CD14-positive monocyte (primary cell): Measurements from ENCODE around the gene CAVIN3. TPM values are rescaled to one million over a fixed set of nuclear protein-coding genes. Genes with fewer than 3 reads are reported as not detected.

Experiments
- DNase-seq, 3 donors: peaks; one replicate each; pipeline ENCODE4 v3.0.0-alpha.2; 2011 to 2022
- H2AFZ ChIP-seq: 2 replicates; pipeline ENCODE4 v1.6.0; 2012; ENCODE audit warnings: mild to moderate bottlenecking, low read depth, low read length, inconsistent platforms; ENCODE audit not compliant: insufficient read depth, poor library complexity, severe bottlenecking
- H3K27ac ChIP-seq, 2 donors: 1 replicate in 1 of 2; 2 replicates in 1 of 2; pipeline ENCODE4 v1.5.1; 2012 to 2013; ENCODE audit warnings: low read length in 2 of 2, control low read depth in 1 of 2, inconsistent platforms in 1 of 2, low read depth in 1 of 2, mild to moderate bottlenecking in 1 of 2
- H3K27me3 ChIP-seq, 2 donors: one replicate each; pipeline versions ENCODE4 v1.6.0 to v1.6.1; 2011 to 2013; ENCODE audit warnings: low read length in 2 of 2; ENCODE audit not compliant: control insufficient read depth in 2 of 2, insufficient read depth in 2 of 2
- H3K36me3 ChIP-seq, 2 donors: replicated peaks in 1 of 2; 1 replicate in 1 of 2; 2 replicates in 1 of 2; pipeline versions ENCODE4 v1.5.1 to v1.6.1; 2012 to 2013; ENCODE audit warnings: low read length in 2 of 2, control low read depth in 1 of 2, inconsistent platforms in 1 of 2, mild to moderate bottlenecking in 1 of 2; ENCODE audit not compliant: insufficient read depth in 2 of 2, control insufficient read depth in 1 of 2
- H3K4me1 ChIP-seq, 2 donors: 1 replicate in 1 of 2; 2 replicates in 1 of 2; pipeline versions ENCODE4 v1.5.1 to v1.6.1; 2012 to 2013; ENCODE audit warnings: low read length in 2 of 2, control low read depth in 1 of 2, inconsistent platforms in 1 of 2, mild to moderate bottlenecking in 1 of 2, moderate library complexity in 1 of 2; ENCODE audit not compliant: insufficient read depth in 2 of 2, control insufficient read depth in 1 of 2
- H3K4me2 ChIP-seq: replicated peaks from 2 replicates; pipeline ENCODE3; 2012; ENCODE audit warnings: low read length, moderate library complexity, mild to moderate bottlenecking; ENCODE audit not compliant: poor library complexity, severe bottlenecking; ENCODE audit errors: extremely low read depth
- H3K4me3 ChIP-seq, 3 experiments: fragments of 200-600 bp in 1 of 3; sonication (generic) in 1 of 3; replicated peaks in 1 of 3; 1 replicate in 2 of 3; 2 replicates in 1 of 3; pipeline ENCODE4 v1.5.1; 2011 to 2013; ENCODE audit warnings: low read length in 3 of 3, mild to moderate bottlenecking in 3 of 3, control low read depth in 2 of 3, low read depth in 2 of 3, inconsistent platforms in 1 of 3, moderate library complexity in 1 of 3
- H3K79me2 ChIP-seq: 2 replicates; pipeline ENCODE4 v1.6.0; 2012; ENCODE audit warnings: mild to moderate bottlenecking, control low read depth, inconsistent platforms, low read length, moderate library complexity; ENCODE audit not compliant: insufficient read depth
- H3K9ac ChIP-seq: 2 replicates; pipeline ENCODE4 v1.6.0; 2017; ENCODE audit warnings: low read length, mild to moderate bottlenecking; ENCODE audit not compliant: insufficient read depth, poor library complexity, severe bottlenecking
- H3K9me3 ChIP-seq, 2 donors: replicated peaks in 1 of 2; 1 replicate in 1 of 2; 2 replicates in 1 of 2; pipeline versions ENCODE4 v1.5.1 to v1.6.1; 2012 to 2013; ENCODE audit warnings: low read length in 2 of 2, control low read depth in 1 of 2; ENCODE audit not compliant: control insufficient read depth in 1 of 2, insufficient read depth in 1 of 2
- H4K20me1 ChIP-seq: 2 replicates; pipeline ENCODE4 v1.6.0; 2012; ENCODE audit warnings: mild to moderate bottlenecking, low read length, control low read depth, moderate library complexity; ENCODE audit not compliant: insufficient read depth
- H3K27ac Mint-ChIP-seq, 7 donors: one replicate each; pipeline ENCODE4 v1.8.0; 2020; ENCODE audit warnings: mild to moderate bottlenecking in 7 of 7, mixed read lengths in 7 of 7, moderate library complexity in 6 of 7, inconsistent platforms in 2 of 7
- H3K27me3 Mint-ChIP-seq, 3 donors: one replicate each; pipeline ENCODE4 v1.8.0; 2021 to 2022; ENCODE audit warnings: low read depth in 3 of 3, mild to moderate bottlenecking in 3 of 3, mixed read lengths in 3 of 3, moderate library complexity in 3 of 3, inconsistent platforms in 1 of 3
- H3K36me3 Mint-ChIP-seq, 2 donors: one replicate each; pipeline ENCODE4 v1.8.0; 2020; ENCODE audit warnings: mixed read lengths in 2 of 2, inconsistent platforms in 1 of 2, mild to moderate bottlenecking in 1 of 2
- H3K4me1 Mint-ChIP-seq: one replicate; pipeline ENCODE4 v1.8.0; 2020; ENCODE audit warnings: mild to moderate bottlenecking, mixed read lengths
- H3K4me3 Mint-ChIP-seq, 2 donors: one replicate each; pipeline ENCODE4 v1.8.0; 2020; ENCODE audit warnings: mild to moderate bottlenecking in 2 of 2, mixed read lengths in 2 of 2, moderate library complexity in 1 of 2
- H3K9me3 Mint-ChIP-seq, 7 donors: one replicate each; pipeline ENCODE4 v1.8.0; 2020 to 2022; ENCODE audit warnings: mixed read lengths in 7 of 7, mild to moderate bottlenecking in 6 of 7, moderate library complexity in 6 of 7, inconsistent platforms in 2 of 7
- WGBS: methylation state at CpG from one replicate; pipeline ENCODE4 v1.1.5; 2013; ENCODE audit warnings: missing lambda C conversion rate; ENCODE audit not compliant: insufficient coverage; 5-methylcytosine and 5-hydroxymethylcytosine counted together
- intact Hi-C, 2 donors: fragments of 100-400 bp; cut with micrococcal nuclease; formaldehyde crosslinking; loops; one replicate each; pipeline versions ENCODE4 v1.15.0 to v1.15.1; 2023
- polyA plus RNA-seq, 3 donors: library from polyadenylated mRNA; depleted of rRNA in 1 of 3; unstranded in 2 of 3; stranded (reverse) in 1 of 3; fragments of 300-500 nt in 2 of 3; fragments of >200 nt in 1 of 3; fragmentation: Illumina TruSeq in 2 of 3; gene quantifications; 1 replicate in 2 of 3; 2 replicates in 1 of 3; pipeline ENCODE4 v1.2.3, GENCODE V29; 2012 to 2021
- TF ChIP-seq, protein P1 (sequence below): fragments of 200-600 bp; IDR thresholded peaks from one replicate; pipeline ENCODE4 v1.8.0; 2022; ENCODE audit warnings: antibody characterized with exemption, mild to moderate bottlenecking

Gene CAVIN3
- polyA plus RNA-seq, 3 donors, result 3.1 to 13.6 (median 11.2) TPM

DNA sequence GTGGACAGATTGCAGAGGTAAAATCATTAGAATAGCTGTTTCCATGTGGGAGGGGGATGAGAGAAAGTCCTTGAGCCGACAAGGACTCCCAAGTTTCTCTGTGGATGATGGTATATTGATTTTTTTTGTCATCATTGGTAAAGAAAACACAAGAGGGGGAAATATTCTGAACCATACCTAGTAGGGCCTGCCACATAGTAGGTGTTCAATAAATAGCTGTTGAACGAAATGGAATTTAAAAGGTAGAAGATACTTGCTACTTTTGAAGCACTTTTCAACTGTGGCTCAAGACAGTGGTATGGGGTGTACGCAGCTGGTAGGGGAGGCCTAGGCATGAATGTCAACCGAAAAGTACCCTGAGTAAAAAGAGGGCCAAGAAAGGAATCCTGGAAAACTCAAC is 2.1 kb downstream of the CAVIN3 start:
- intact Hi-C loops, result loop anchor here (5.0 kb wide), 1 partner anchor 296 kb away; no protein-coding TSS in a partner anchor
- peaks cover 3 to 7% of the 10 kb centered on the region in 2 donors for H3K36me3 Mint-ChIP-seq
- Histone ChIP-seq H3K9ac (no peak overlapping the region), H3K9me3 (no peaks in the 10 kb centered on the region), H3K4me3 (no peak overlapping the region), H3K27me3 (peaks cover 17 to 64% of the 10 kb centered on the region in 2 donors), H2AFZ (no peak overlapping the region), H4K20me1 (no peaks in the 10 kb centered on the region), H3K27ac (no peak overlapping the region), H3K4me1 (peaks cover 23 to 37% of the 10 kb centered on the region in 2 donors), H3K36me3 (no peaks in the 10 kb centered on the region), H3K79me2 (no peaks in the 10 kb centered on the region), H3K4me2 (no peak overlapping the region)
- WGBS, result 90% methylated on average over 2 of the region's 4 CpGs
- H3K9me3 Mint-ChIP-seq, result peaks cover 0 to 4% (median 0%) of the 10 kb centered on the region in 7 donors
- no peak for DNase-seq
- peaks cover 43 to 67% (median 48%) of the 10 kb centered on the region in 3 donors for H3K27me3 Mint-ChIP-seq
- peak overlapping the region in 1 of 2 donors; percentile 83 for H3K4me3 Mint-ChIP-seq
- H3K4me1 Mint-ChIP-seq, result peaks cover 37% of the 10 kb centered on the region
- H3K27ac Mint-ChIP-seq, result peak overlapping the region in 1 of 7 donors; percentile 28
- TF ChIP-seq, protein P1, sequence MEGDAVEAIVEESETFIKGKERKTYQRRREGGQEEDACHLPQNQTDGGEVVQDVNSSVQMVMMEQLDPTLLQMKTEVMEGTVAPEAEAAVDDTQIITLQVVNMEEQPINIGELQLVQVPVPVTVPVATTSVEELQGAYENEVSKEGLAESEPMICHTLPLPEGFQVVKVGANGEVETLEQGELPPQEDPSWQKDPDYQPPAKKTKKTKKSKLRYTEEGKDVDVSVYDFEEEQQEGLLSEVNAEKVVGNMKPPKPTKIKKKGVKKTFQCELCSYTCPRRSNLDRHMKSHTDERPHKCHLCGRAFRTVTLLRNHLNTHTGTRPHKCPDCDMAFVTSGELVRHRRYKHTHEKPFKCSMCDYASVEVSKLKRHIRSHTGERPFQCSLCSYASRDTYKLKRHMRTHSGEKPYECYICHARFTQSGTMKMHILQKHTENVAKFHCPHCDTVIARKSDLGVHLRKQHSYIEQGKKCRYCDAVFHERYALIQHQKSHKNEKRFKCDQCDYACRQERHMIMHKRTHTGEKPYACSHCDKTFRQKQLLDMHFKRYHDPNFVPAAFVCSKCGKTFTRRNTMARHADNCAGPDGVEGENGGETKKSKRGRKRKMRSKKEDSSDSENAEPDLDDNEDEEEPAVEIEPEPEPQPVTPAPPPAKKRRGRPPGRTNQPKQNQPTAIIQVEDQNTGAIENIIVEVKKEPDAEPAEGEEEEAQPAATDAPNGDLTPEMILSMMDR, result no peak

DNA sequence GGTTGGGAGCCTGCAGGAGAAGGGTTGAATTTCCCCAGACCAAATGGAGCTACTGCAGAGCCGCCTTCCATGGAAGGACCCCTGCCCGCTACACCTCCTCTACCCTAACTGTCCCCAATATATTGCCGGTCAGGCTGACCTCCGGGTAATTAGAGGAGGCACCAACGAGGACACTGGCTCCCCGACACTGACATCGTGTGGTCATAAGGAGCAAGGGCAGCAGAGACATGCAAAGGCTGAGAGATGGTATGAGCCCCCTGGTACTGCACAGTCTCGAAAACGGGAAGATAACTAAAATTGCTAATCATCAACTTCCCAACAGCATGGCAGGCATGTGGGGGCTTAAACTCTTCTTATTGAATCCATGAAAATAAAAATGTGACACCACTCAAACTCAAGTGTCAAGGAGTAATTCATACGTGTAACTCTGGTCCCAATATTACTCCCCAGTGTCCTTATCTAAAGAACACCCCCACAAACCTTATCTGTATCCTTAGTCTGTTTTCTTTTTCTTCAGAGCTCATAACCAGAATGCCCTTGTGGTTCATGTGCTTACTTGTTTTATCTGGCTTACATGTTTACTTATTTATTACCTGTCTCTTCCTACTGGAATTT is 4.4 kb downstream of the CAVIN3 start:
- peaks cover 19 to 62% of the 10 kb centered on the region in 2 donors for H3K27me3 ChIP-seq
- no peak overlapping the region for H3K4me3 ChIP-seq
- H3K27ac Mint-ChIP-seq, result no peak overlapping the region
- H3K27me3 Mint-ChIP-seq, result peaks cover 40 to 65% (median 47%) of the 10 kb centered on the region in 3 donors
- intact Hi-C loops, result loop anchor here (5.0 kb wide), 1 partner anchor 294 kb away; no protein-coding TSS in a partner anchor
- TF ChIP-seq, protein P1, result peak; percentile 86
- no peak overlapping the region for H3K27ac ChIP-seq
- peaks cover 0 to 2% (median 0%) of the 10 kb centered on the region in 7 donors for H3K9me3 Mint-ChIP-seq
- H3K36me3 ChIP-seq, result no peaks in the 10 kb centered on the region
- WGBS, result 0% methylated on average over 4 of the region's 10 CpGs
- H3K4me3 Mint-ChIP-seq, result no peak overlapping the region
- no peak overlapping the region for H2AFZ ChIP-seq
- peaks cover 19 to 24% of the 10 kb centered on the region in 2 donors for H3K4me1 ChIP-seq
- DNase-seq, result peak; percentile 48 to 69 (median 68)
- H3K36me3 Mint-ChIP-seq, result peaks cover 3 to 7% of the 10 kb centered on the region in 2 donors
- H3K79me2 ChIP-seq, result no peaks in the 10 kb centered on the region
- H3K9me3 ChIP-seq, result no peaks in the 10 kb centered on the region
- no peak overlapping the region for H3K4me2 ChIP-seq
- H3K4me1 Mint-ChIP-seq, result peaks cover 24% of the 10 kb centered on the region
- H4K20me1 ChIP-seq, result no peaks in the 10 kb centered on the region
- no peak overlapping the region for H3K9ac ChIP-seq
